Nephron progenitor cell (in vitro differentiated cells): Measurements from ENCODE around the gene DHRS1.
A peak's percentile ranks its signal among the peaks of the same experiment; 100 is the strongest.

Source experiments
- DNase-seq: peaks from one replicate; pipeline ENCODE4 v3.0.0; 2021
- H3K27ac Mint-ChIP-seq: 2 replicates; pipeline ENCODE4 v1.8.0; 2021; ENCODE audit warnings: mild to moderate bottlenecking, moderate library complexity, mixed read lengths
- H3K27me3 Mint-ChIP-seq: 2 replicates; pipeline ENCODE4 v1.8.0; 2021; ENCODE audit warnings: mild to moderate bottlenecking, low read depth, mixed read lengths; ENCODE audit not compliant: poor library complexity
- H3K36me3 Mint-ChIP-seq: 2 replicates; pipeline ENCODE4 v1.8.0; 2021; ENCODE audit warnings: low read depth, mixed read lengths
- H3K4me1 Mint-ChIP-seq: 2 replicates; pipeline ENCODE4 v1.8.0; 2021; ENCODE audit warnings: mixed read lengths
- H3K4me3 Mint-ChIP-seq: 2 replicates; pipeline ENCODE4 v1.8.0; 2021; ENCODE audit warnings: mild to moderate bottlenecking, moderate library complexity, mixed read lengths
- H3K9me3 Mint-ChIP-seq: 2 replicates; pipeline ENCODE4 v1.8.0; 2021; ENCODE audit warnings: mild to moderate bottlenecking, moderate library complexity, mixed read lengths
- TF ChIP-seq, protein P1 (sequence below): fragments of 200-600 bp; sonication (generic); IDR thresholded peaks from 2 replicates; pipeline ENCODE4 v1.5.0; 2021; ENCODE audit warnings: antibody characterized with exemption

Gene DHRS1

DNA sequence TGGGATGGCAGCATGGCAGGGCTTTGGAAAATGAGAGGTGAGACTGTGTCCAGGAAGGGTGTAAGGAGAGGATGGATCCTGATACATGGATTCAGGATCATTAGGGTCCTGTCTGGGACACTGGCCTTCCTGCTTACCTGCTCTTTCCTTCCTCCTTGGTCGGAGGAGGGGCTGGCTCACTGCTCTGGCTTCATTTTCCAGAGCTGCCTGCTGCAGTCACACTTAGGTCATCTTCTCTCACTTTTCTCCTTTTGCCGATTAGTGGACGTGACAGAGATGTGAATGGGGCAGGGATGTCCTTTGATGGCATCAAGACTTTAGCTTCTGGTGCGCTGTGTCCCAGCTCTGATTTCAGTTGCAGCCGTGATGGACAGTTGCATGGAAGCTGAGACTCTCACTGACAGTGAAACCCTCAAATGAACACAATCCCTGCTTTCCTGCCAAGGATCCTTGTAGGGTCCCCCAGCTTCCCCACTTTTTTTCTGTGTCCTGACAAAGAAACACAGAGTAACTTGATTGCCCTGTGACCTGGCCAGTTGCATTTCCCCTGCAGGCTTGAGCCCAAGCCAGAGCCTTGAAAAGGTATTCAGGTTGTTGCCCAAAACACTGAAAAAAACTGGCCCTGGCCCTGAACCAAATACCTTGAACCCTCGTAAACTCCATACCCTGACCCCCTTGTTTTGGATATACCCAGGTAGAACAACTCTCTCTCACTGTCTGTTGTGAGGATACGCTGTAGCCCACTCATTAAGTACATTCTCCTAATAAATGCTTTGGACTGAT lies 9.0 kb upstream of the DHRS1 start:
- H3K4me1 Mint-ChIP-seq: peaks cover 17% of the 10 kb centered on the region
- DNase-seq: no peak
- H3K27ac Mint-ChIP-seq: peak overlapping the region; percentile 74
- TF ChIP-seq, protein P1, sequence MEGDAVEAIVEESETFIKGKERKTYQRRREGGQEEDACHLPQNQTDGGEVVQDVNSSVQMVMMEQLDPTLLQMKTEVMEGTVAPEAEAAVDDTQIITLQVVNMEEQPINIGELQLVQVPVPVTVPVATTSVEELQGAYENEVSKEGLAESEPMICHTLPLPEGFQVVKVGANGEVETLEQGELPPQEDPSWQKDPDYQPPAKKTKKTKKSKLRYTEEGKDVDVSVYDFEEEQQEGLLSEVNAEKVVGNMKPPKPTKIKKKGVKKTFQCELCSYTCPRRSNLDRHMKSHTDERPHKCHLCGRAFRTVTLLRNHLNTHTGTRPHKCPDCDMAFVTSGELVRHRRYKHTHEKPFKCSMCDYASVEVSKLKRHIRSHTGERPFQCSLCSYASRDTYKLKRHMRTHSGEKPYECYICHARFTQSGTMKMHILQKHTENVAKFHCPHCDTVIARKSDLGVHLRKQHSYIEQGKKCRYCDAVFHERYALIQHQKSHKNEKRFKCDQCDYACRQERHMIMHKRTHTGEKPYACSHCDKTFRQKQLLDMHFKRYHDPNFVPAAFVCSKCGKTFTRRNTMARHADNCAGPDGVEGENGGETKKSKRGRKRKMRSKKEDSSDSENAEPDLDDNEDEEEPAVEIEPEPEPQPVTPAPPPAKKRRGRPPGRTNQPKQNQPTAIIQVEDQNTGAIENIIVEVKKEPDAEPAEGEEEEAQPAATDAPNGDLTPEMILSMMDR: no peak
- H3K36me3 Mint-ChIP-seq: peaks cover 36% of the 10 kb centered on the region
- H3K9me3 Mint-ChIP-seq: no peaks in the 10 kb centered on the region
- H3K27me3 Mint-ChIP-seq: no peaks in the 10 kb centered on the region
- no peak overlapping the region for H3K4me3 Mint-ChIP-seq

DNA sequence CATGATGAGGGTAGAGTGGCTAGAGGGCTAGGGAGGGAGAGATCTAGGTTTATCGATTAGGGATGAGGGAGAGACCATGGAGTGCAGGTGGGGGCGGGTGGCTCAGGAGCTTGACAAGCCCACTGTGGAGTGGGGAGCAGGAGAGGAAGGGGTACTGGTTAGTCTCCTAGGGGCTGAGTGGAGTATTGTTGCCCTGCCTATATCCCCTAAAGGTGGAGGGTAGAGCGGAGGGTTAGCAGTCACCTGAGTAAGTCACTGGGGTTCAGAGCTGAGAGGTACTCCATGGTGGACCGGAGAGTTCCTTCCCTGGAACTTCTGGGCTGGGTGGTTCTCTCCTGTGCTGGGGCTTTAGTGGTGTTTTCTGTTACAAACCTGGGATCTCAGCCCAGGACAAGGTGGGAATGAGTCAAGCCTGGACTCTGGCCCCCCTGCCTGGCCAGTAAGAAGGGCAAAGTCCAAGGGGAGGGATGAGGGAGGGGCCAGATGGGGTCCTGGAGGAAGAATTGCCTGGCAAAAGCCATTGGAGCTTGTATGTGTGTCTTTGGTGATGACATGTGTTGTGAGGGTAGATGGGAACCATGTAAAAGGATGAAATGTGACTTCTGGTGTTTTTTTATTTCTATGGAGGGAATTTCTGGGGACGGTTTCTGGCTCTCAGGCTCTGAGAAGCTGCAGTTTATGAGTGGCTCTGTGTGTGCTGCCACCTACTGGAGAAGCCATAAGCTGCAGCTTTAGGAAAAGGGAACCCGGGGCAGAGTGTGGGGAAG lies 8.2 kb upstream of the DHRS1 start, which contains the start of gene CIDEB:
Gene CIDEB, minus strand, starts transcription at position 403 of the 767 bp plus-strand sequence. Its CDS starts 119 bp downstream, at position 284.
- Mint-ChIP-seq H3K27me3 (no peaks in the 10 kb centered on the region), H3K4me3 (no peak within 1 kb of the TSS), H3K9me3 (no peaks in the 10 kb centered on the region), H3K27ac (peak within 1 kb of the TSS; percentile 53), H3K36me3 (peaks cover 37% of the 10 kb centered on the region), H3K4me1 (peaks cover 13% of the 10 kb centered on the region)
- TF ChIP-seq, protein P1: peak; percentile 93
- DNase-seq: peak; percentile 74

DNA sequence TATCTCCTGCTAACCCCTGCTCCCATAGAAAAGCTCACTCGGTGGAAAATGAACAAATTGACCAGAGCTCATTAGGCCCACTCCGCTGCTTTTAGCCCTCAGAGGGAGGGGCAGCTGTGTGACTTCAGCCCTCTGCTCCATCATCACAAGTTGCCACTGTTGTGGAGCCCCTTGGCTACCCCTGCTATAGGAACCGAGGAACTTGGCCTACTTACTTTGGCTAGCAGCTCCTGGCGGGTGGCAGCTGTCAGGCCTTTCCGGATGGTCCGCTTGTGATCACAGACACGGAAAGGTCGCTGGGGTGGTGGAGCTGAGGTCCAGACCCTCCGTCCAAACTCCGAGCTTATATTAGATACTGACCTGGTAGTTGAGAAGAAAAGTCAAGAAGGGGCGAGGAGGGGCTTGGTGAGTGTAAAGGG lies 7.6 kb upstream of the DHRS1 start:
- Mint-ChIP-seq H3K36me3 (peaks cover 40% of the 10 kb centered on the region), H3K4me3 (no peak overlapping the region), H3K9me3 (no peaks in the 10 kb centered on the region), H3K4me1 (peaks cover 7% of the 10 kb centered on the region), H3K27me3 (no peaks in the 10 kb centered on the region), H3K27ac (peak overlapping the region; percentile 53)
- DNase-seq: no peak
- TF ChIP-seq, protein P1: no peak

GRCh38 chr14:24304019-24304387 lies 4.4 kb upstream of the DHRS1 start:
- H3K9me3 Mint-ChIP-seq: no peaks in the 10 kb centered on the region
- DNase-seq: no peak
- peaks cover 31% of the 10 kb centered on the region for H3K4me1 Mint-ChIP-seq
- TF ChIP-seq, protein P1: no peak
- H3K36me3 Mint-ChIP-seq: peaks cover 38% of the 10 kb centered on the region
- no peak overlapping the region for H3K27ac Mint-ChIP-seq
- H3K4me3 Mint-ChIP-seq: no peak overlapping the region
- no peaks in the 10 kb centered on the region for H3K27me3 Mint-ChIP-seq

GRCh38 chr14:24300326-24300980 lies 873 bp upstream of the DHRS1 start:
- Mint-ChIP-seq H3K27me3 (no peaks in the 10 kb centered on the region), H3K9me3 (no peaks in the 10 kb centered on the region)
- TF ChIP-seq, protein P1: no peak

More at GRCh38 chr14:24300326-24300980, 873 bp upstream of the DHRS1 start:
- Mint-ChIP-seq H3K4me1 (peaks cover 52% of the 10 kb centered on the region), H3K27ac (peak overlapping the region; percentile 75), H3K4me3 (peak overlapping the region; percentile 94), H3K36me3 (peaks cover 29% of the 10 kb centered on the region)
- DNase-seq: no peak
